ENCODE measurements around the gene G3BP1.

GRCh38 chr5:151737431-151737830 lies 34.3 kb upstream of the G3BP1 start:
- TF ChIP-seq, protein P1, sequence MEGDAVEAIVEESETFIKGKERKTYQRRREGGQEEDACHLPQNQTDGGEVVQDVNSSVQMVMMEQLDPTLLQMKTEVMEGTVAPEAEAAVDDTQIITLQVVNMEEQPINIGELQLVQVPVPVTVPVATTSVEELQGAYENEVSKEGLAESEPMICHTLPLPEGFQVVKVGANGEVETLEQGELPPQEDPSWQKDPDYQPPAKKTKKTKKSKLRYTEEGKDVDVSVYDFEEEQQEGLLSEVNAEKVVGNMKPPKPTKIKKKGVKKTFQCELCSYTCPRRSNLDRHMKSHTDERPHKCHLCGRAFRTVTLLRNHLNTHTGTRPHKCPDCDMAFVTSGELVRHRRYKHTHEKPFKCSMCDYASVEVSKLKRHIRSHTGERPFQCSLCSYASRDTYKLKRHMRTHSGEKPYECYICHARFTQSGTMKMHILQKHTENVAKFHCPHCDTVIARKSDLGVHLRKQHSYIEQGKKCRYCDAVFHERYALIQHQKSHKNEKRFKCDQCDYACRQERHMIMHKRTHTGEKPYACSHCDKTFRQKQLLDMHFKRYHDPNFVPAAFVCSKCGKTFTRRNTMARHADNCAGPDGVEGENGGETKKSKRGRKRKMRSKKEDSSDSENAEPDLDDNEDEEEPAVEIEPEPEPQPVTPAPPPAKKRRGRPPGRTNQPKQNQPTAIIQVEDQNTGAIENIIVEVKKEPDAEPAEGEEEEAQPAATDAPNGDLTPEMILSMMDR (IDR thresholded peaks at IDR 0.05; ENCODE audit: poor library complexity, severe bottlenecking): no peak
- TF ChIP-seq POLR2AphosphoS5 (IDR thresholded peaks at IDR 0.05) (no peak), TAF1 (IDR thresholded peaks at IDR 0.05; ENCODE audit: low read depth) (no peak), EZH2 (IDR thresholded peaks at IDR 0.05; ENCODE audit: borderline replicate concordance, insufficient read depth, low read length, poor library complexity, severe bottlenecking) (no peak), EP300 (conservative IDR thresholded peaks at IDR 0.05; ENCODE audit: poor library complexity, severe bottlenecking) (no peak)
- TF ChIP-seq, protein P2, sequence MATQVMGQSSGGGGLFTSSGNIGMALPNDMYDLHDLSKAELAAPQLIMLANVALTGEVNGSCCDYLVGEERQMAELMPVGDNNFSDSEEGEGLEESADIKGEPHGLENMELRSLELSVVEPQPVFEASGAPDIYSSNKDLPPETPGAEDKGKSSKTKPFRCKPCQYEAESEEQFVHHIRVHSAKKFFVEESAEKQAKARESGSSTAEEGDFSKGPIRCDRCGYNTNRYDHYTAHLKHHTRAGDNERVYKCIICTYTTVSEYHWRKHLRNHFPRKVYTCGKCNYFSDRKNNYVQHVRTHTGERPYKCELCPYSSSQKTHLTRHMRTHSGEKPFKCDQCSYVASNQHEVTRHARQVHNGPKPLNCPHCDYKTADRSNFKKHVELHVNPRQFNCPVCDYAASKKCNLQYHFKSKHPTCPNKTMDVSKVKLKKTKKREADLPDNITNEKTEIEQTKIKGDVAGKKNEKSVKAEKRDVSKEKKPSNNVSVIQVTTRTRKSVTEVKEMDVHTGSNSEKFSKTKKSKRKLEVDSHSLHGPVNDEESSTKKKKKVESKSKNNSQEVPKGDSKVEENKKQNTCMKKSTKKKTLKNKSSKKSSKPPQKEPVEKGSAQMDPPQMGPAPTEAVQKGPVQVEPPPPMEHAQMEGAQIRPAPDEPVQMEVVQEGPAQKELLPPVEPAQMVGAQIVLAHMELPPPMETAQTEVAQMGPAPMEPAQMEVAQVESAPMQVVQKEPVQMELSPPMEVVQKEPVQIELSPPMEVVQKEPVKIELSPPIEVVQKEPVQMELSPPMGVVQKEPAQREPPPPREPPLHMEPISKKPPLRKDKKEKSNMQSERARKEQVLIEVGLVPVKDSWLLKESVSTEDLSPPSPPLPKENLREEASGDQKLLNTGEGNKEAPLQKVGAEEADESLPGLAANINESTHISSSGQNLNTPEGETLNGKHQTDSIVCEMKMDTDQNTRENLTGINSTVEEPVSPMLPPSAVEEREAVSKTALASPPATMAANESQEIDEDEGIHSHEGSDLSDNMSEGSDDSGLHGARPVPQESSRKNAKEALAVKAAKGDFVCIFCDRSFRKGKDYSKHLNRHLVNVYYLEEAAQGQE (IDR thresholded peaks at IDR 0.05; ENCODE audit: borderline replicate concordance): no peak

All from neural cell (in vitro differentiated cells).